ENCODE data around the gene HMGXB3. TPM values are rescaled to one million over a fixed set of nuclear protein-coding genes. Genes with fewer than 3 reads are reported as not detected.

The HMGXB3 gene
- total RNA-seq, 2 donors from 2014 or later: 22.6 to 43.5 TPM

DNA sequence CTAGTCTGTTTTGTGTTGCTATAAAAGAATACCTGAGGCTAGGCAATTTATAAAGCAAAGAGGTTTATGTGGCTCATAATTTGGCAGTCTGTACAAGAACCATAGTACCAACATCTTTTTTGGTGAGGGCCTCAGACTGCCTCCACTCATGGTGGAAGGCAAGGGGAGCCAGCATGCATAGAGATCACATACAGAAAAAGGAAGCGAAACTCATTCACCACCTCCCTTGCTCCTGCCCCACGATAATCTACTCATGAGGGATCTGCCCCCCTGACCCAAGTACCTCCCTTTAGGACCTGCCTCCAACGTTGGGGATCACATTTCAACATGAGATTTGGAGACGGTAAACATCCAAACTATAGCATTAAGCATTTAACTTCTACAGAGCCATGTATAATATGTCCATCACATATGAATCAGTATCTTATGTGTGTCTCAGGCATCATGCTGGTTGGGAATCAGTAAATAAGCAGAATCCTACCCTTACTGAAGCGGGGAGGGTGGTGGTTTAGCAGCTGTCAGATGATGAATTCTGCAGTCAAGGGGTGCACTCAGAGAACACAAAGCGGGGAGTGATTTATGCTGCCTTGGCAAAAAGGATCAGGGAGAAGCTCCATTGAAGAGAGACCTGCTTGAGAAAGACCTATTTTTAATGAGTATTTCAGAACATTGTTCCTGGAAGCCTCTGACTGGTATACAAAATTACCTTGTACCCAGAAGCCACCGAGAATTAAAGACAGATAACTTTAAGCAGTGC lies 34.8 kb downstream of the HMGXB3 start:
- H3K36me3 ChIP-seq (replicated peaks in 1 of 2; ENCODE audit: insufficient read depth in 1 of 2, low read depth in 2 of 2): peaks cover 11 to 50% of the 10 kb centered on the region in 2 donors
- DNase-seq: no peak
- WGBS, 2 donors: 73 to 83% methylated on average over 7 of the region's 7 CpGs

DNA sequence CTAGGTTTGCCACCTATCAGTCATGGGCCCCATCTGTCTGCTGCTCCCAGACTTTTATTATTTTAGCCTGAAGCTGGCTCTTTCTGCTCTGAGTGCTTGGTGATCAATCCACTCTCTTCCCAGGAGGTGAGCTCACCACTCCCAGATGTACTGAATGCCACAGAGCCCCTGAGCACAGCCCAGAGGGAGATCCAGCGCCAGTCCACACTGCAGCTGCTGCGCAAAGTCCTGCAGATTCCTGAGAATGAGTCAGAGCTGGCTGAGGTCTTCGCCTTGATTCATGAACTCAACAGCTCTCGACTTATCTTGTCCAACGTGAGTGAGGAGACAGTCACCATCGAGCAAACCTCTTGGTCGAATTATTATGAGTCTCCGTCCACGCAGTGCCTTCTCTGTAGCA lies 36.0 kb downstream of the HMGXB3 start:
- H3K4me1 ChIP-seq: no peaks in the 10 kb centered on the region
- H3K27me3 ChIP-seq: no peaks in the 10 kb centered on the region
- intact Hi-C loops (cut with DNase I): no loop called here
- 87 to 91% methylated on average over 9 of the region's 9 CpGs for WGBS, 2 donors
- peak in 1 of 4 donors; percentile 33 for DNase-seq
- no peak overlapping the region for H3K27ac ChIP-seq
- peak; percentile 55 for ATAC-seq
- H3K9me3 ChIP-seq: no peaks in the 10 kb centered on the region
- H3K4me3 ChIP-seq: no peak overlapping the region
- TF ChIP-seq, protein P1, sequence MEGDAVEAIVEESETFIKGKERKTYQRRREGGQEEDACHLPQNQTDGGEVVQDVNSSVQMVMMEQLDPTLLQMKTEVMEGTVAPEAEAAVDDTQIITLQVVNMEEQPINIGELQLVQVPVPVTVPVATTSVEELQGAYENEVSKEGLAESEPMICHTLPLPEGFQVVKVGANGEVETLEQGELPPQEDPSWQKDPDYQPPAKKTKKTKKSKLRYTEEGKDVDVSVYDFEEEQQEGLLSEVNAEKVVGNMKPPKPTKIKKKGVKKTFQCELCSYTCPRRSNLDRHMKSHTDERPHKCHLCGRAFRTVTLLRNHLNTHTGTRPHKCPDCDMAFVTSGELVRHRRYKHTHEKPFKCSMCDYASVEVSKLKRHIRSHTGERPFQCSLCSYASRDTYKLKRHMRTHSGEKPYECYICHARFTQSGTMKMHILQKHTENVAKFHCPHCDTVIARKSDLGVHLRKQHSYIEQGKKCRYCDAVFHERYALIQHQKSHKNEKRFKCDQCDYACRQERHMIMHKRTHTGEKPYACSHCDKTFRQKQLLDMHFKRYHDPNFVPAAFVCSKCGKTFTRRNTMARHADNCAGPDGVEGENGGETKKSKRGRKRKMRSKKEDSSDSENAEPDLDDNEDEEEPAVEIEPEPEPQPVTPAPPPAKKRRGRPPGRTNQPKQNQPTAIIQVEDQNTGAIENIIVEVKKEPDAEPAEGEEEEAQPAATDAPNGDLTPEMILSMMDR (IDR thresholded peaks at IDR 0.05): no peak
- no peak for TF ChIP-seq POLR2A (IDR thresholded peaks at IDR 0.05)
- H3K36me3 ChIP-seq (replicated peaks in 1 of 2; ENCODE audit: insufficient read depth in 1 of 2, low read depth in 2 of 2): peaks cover 12 to 48% of the 10 kb centered on the region in 2 donors

More for the DNA sequence above, 34.8 kb downstream of the HMGXB3 start:
- ATAC-seq: no peak
- H3K4me1 ChIP-seq: no peaks in the 10 kb centered on the region
- H3K4me3 ChIP-seq: no peak overlapping the region
- no peaks in the 10 kb centered on the region for H3K9me3 ChIP-seq
- TF ChIP-seq POLR2A (IDR thresholded peaks at IDR 0.05): no peak
- TF ChIP-seq, protein P1 (IDR thresholded peaks at IDR 0.05): no peak
- H3K27me3 ChIP-seq: no peaks in the 10 kb centered on the region
- intact Hi-C loops (cut with DNase I): no loop called here
- no peak overlapping the region for H3K27ac ChIP-seq

DNA sequence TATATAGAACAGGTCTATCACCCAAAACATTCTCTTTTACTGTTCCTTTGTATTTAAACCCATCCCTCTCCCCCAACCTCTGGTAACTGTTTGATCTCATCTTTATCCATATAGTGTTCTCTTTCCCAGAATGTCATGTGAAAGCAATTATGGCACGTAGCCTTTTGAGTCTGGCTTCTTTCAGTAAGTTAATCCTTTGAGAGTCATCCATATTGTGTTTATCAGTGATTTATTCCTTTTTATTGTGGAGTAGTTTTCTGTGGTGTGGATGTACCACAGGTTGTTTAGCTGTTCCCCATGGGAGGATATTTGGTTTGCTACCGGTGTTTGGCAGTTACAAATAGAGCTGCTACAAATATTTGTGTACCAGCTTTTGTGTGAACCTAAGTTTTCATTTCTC lies 38.0 kb downstream of the HMGXB3 start:
- 69 to 77% methylated on average over 2 of the region's 2 CpGs for WGBS, 2 donors
- ATAC-seq (no peak), DNase-seq (no peak)
- no peaks in the 10 kb centered on the region for H3K27me3 ChIP-seq
- intact Hi-C loops (cut with DNase I): no loop called here
- H3K27ac ChIP-seq: no peak overlapping the region
- no peaks in the 10 kb centered on the region for H3K9me3 ChIP-seq
- H3K4me1 ChIP-seq: no peaks in the 10 kb centered on the region
- TF ChIP-seq, protein P1 (IDR thresholded peaks at IDR 0.05): no peak
- no peak for TF ChIP-seq POLR2A (IDR thresholded peaks at IDR 0.05)
- no peak overlapping the region for H3K4me3 ChIP-seq
- peaks cover 20 to 48% of the 10 kb centered on the region in 2 donors for H3K36me3 ChIP-seq (replicated peaks in 1 of 2; ENCODE audit: insufficient read depth in 1 of 2, low read depth in 2 of 2)

DNA sequence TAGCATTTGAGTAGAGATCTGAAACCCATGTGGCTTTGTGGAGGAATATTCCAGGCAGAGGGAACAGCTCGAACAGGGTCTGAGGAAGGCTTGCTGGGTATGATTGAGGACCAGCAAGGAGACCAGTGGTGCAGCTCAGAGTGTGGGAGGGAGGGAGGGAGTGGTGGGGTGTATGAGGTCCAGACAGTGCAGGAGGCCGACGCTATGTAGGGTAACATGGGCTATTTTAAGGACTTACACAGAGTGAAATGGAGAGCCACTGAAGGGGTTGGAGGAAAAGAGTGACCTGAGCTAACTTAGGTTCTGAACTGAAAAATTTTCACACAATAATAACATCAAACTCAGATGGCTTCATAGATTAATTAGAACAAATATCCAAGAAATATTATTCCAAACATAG lies 41.9 kb downstream of the HMGXB3 start:
- H3K9me3 ChIP-seq: no peaks in the 10 kb centered on the region
- no peaks in the 10 kb centered on the region for H3K4me1 ChIP-seq
- no peak overlapping the region for H3K27ac ChIP-seq
- ATAC-seq (no peak), DNase-seq (no peak)
- no peak overlapping the region for H3K4me3 ChIP-seq
- H3K36me3 ChIP-seq (replicated peaks in 1 of 2; ENCODE audit: insufficient read depth in 1 of 2, low read depth in 2 of 2): peaks cover 17 to 42% of the 10 kb centered on the region in 2 donors
- intact Hi-C loops (cut with DNase I): no loop called here
- TF ChIP-seq POLR2A (IDR thresholded peaks at IDR 0.05): no peak
- TF ChIP-seq, protein P1 (IDR thresholded peaks at IDR 0.05): no peak
- 90% methylated on average over 3 of the region's 3 CpGs for WGBS, 2 donors
- H3K27me3 ChIP-seq: no peaks in the 10 kb centered on the region

Measured in body of pancreas (tissue), 4 donors.